GM10248 (cell line): ENCODE data around the gene CLDN14.

Experiments
- CTCF ChIA-PET: fragments of 300-600 bp; sonication (Branson Sonifier 250); formaldehyde crosslinking; extraction: SDS; loops from one replicate; lab custom pipeline; 2021; ENCODE audit warnings: antibody characterized with exemption; lab: Yijun Ruan, JAX
- POLR2A ChIA-PET: fragments of 350-650 bp; sonication (Branson Sonifier 250); formaldehyde crosslinking; extraction: SDS; loops from one replicate; lab custom pipeline; 2020; ENCODE audit warnings: antibody characterized with exemption; lab: Yijun Ruan, JAX
- DNase-seq: peaks from one replicate; pipeline ENCODE4 v3.0.0; 2012; ENCODE audit errors: extremely low spot score
- CTCF ChIP-seq: IDR thresholded peaks from 2 replicates; pipeline ENCODE4 v1.5.1; 2012; ENCODE audit warnings: mild to moderate bottlenecking, low read depth; ENCODE audit errors: extremely low read depth, missing control alignments, control extremely low read depth

Gene CLDN14

GRCh38 chr21:36518883-36519492 is 39.1 kb upstream of the CLDN14 start:
- peak; percentile 46 for DNase-seq
- ChIA-PET CTCF (interaction anchor here (0.8 to 1.0 kb wide), 2 partner anchors 14 to 18 kb away, joined by 4 to 5 read pairs; no protein-coding TSS in a partner anchor), POLR2A (no interaction called here)
- TF ChIP-seq CTCF = no peak

GRCh38 chr21:36517366-36518075 is 37.6 kb upstream of the CLDN14 start:
- DNase-seq = no peak
- TF ChIP-seq CTCF = no peak
- ChIA-PET POLR2A (no interaction called here), CTCF (interaction anchor here (1.1 to 7.1 kb wide), 3 partner anchors 9 to 15 kb away, joined by 4 to 62 read pairs (median 4); no protein-coding TSS in a partner anchor)

GRCh38 chr21:36516281-36516680 is 36.4 kb upstream of the CLDN14 start:
- ChIA-PET POLR2A (interaction anchor here (0.8 kb wide), 1 partner anchor 14 kb away, joined by 8 read pairs; no protein-coding TSS in a partner anchor), CTCF (interaction anchor here (1.7 to 7.1 kb wide), 2 partner anchors 10 to 13 kb away, joined by 4 to 62 read pairs; no protein-coding TSS in a partner anchor)
- DNase-seq = no peak
- TF ChIP-seq CTCF = no peak

- DNase-seq = no peak
- CTCF ChIA-PET = interaction anchor here (0.9 to 7.1 kb wide), 6 partner anchors 10 to 97 kb away, joined by 3 to 62 read pairs (median 4); no protein-coding TSS in a partner anchor
- POLR2A ChIA-PET = interaction anchor here (1.2 to 2.6 kb wide), 2 partner anchors 22 to 31 kb away, joined by 3 to 10 read pairs; no protein-coding TSS in a partner anchor
- TF ChIP-seq CTCF = no peak
Observed at GRCh38 chr21:36513430-36513829, 33.5 kb upstream of the CLDN14 start.

- CTCF ChIA-PET = interaction anchor here (0.9 to 7.1 kb wide), 5 partner anchors 10 to 96 kb away, joined by 3 to 62 read pairs (median 5); no protein-coding TSS in a partner anchor
- POLR2A ChIA-PET = interaction anchor here (1.2 to 2.6 kb wide), 2 partner anchors 23 to 31 kb away, joined by 3 to 10 read pairs; no protein-coding TSS in a partner anchor
Observed at GRCh38 chr21:36512971-36513370, 33.0 kb upstream of the CLDN14 start.

More at GRCh38 chr21:36512971-36513370, 33.0 kb upstream of the CLDN14 start:
- no peak for DNase-seq
- no peak for TF ChIP-seq CTCF
